H9 (cell line): Measurements from ENCODE around the gene PTPRQ. TPM values are rescaled to one million over a fixed set of nuclear protein-coding genes. Genes with fewer than 3 reads are reported as not detected.

ENCODE experiments used
- DNase-seq: peaks from one replicate; pipeline ENCODE4 v3.0.0-alpha.2; 2017
- H2AFZ ChIP-seq: one replicate; pipeline ENCODE4 v1.6.1; 2013; ENCODE audit warnings: mild to moderate bottlenecking, low read length, control low read depth, moderate library complexity
- H2AK5ac ChIP-seq: 2 replicates; pipeline ENCODE4 v1.6.1; 2013; ENCODE audit warnings: low read length, control low read depth, mixed read lengths; ENCODE audit not compliant: insufficient read length
- H2BK120ac ChIP-seq: one replicate; pipeline ENCODE4 v1.6.1; 2013; ENCODE audit warnings: low read depth, mild to moderate bottlenecking, low read length, control low read depth, inconsistent platforms; ENCODE audit not compliant: poor library complexity, severe bottlenecking
- H2BK12ac ChIP-seq: 2 replicates; pipeline ENCODE4 v1.6.1; 2013; ENCODE audit warnings: low read length, control low read depth, mixed read lengths, low read depth; ENCODE audit not compliant: insufficient read length
- H2BK15ac ChIP-seq: 2 replicates; pipeline ENCODE4 v1.6.1; 2013; ENCODE audit warnings: low read depth, low read length, control low read depth
- H2BK20ac ChIP-seq: one replicate; pipeline ENCODE4 v1.6.1; 2013; ENCODE audit warnings: low read depth, mild to moderate bottlenecking, low read length, control low read depth, inconsistent platforms; ENCODE audit not compliant: poor library complexity, severe bottlenecking
- H2BK5ac ChIP-seq: 2 replicates; pipeline ENCODE4 v1.6.1; 2013; ENCODE audit warnings: low read length, control low read depth, mixed read lengths; ENCODE audit not compliant: insufficient read length
- H3K14ac ChIP-seq: 2 replicates; pipeline ENCODE4 v1.6.1; 2013; ENCODE audit warnings: low read length, control low read depth; ENCODE audit not compliant: insufficient read depth
- H3K18ac ChIP-seq: 2 replicates; pipeline ENCODE4 v1.6.1; 2013; ENCODE audit warnings: low read depth, mild to moderate bottlenecking, mixed read lengths, low read length, control low read depth; ENCODE audit not compliant: insufficient read length
- H3K23ac ChIP-seq: 2 replicates; pipeline ENCODE4 v1.6.1; 2013; ENCODE audit warnings: low read length, control low read depth, mixed read lengths, low read depth; ENCODE audit not compliant: insufficient read length
- H3K23me2 ChIP-seq: 2 replicates; pipeline ENCODE4 v1.6.1; 2013; ENCODE audit warnings: low read depth, mild to moderate bottlenecking, mixed read lengths, low read length, control low read depth; ENCODE audit not compliant: insufficient read length, poor library complexity, severe bottlenecking
- H3K27ac ChIP-seq: 2 replicates; pipeline ENCODE4 v1.5.1; 2013; ENCODE audit warnings: low read length, control low read depth, mixed read lengths, low read depth; ENCODE audit not compliant: insufficient read length
- H3K27me3 ChIP-seq: 2 replicates; pipeline ENCODE4 v1.6.1; 2013; ENCODE audit warnings: low read length, control low read depth, inconsistent platforms; ENCODE audit not compliant: insufficient read depth
- H3K4ac ChIP-seq: 2 replicates; pipeline ENCODE4 v1.6.1; 2013; ENCODE audit warnings: low read depth, mild to moderate bottlenecking, control low read depth, inconsistent platforms, low read length, moderate library complexity
- H3K4me1 ChIP-seq: 2 replicates; pipeline ENCODE4 v1.6.1; 2013; ENCODE audit warnings: low read length, control low read depth, inconsistent platforms; ENCODE audit not compliant: insufficient read depth
- H3K4me2 ChIP-seq: 2 replicates; pipeline ENCODE4 v1.6.1; 2013; ENCODE audit warnings: low read length, control low read depth, mixed read lengths; ENCODE audit not compliant: insufficient read length, insufficient read depth
- H3K56ac ChIP-seq: 2 replicates; pipeline ENCODE4 v1.6.1; 2013; ENCODE audit warnings: low read depth, mild to moderate bottlenecking, mixed read lengths, low read length, control low read depth; ENCODE audit not compliant: insufficient read length
- H3K79me1 ChIP-seq: 2 replicates; pipeline ENCODE4 v1.6.1; 2013; ENCODE audit warnings: low read depth, mild to moderate bottlenecking, moderate library complexity, low read length, control low read depth, inconsistent platforms; ENCODE audit not compliant: insufficient read depth, poor library complexity, severe bottlenecking
- H3K79me2 ChIP-seq: 2 replicates; pipeline ENCODE4 v1.6.1; 2013; ENCODE audit warnings: low read length, control low read depth, inconsistent platforms; ENCODE audit not compliant: insufficient read depth
- H3K9ac ChIP-seq: 2 replicates; pipeline ENCODE4 v1.6.1; 2013; ENCODE audit warnings: low read length, control low read depth, mixed read lengths; ENCODE audit not compliant: insufficient read length; ENCODE audit errors: extremely low read depth
- H3K9me3 ChIP-seq: one replicate; pipeline ENCODE4 v1.6.1; 2013; ENCODE audit warnings: low read depth, low read length, inconsistent platforms; ENCODE audit not compliant: control insufficient read depth
- H3T11ph ChIP-seq: one replicate; pipeline ENCODE4 v1.6.1; 2013; ENCODE audit warnings: mild to moderate bottlenecking, low read length, control low read depth, inconsistent platforms
- H4K20me1 ChIP-seq: one replicate; pipeline ENCODE4 v1.6.1; 2013; ENCODE audit not compliant: control insufficient read depth, insufficient read length, insufficient read depth
- H4K5ac ChIP-seq: 2 replicates; pipeline ENCODE4 v1.6.1; 2013; ENCODE audit warnings: low read depth, mild to moderate bottlenecking, mixed read lengths, low read length, control low read depth; ENCODE audit not compliant: insufficient read length
- H4K8ac ChIP-seq: replicated peaks from 2 replicates; pipeline ENCODE4 v1.6.1; 2013; ENCODE audit warnings: low read length, control low read depth, mixed read lengths, low read depth; ENCODE audit not compliant: insufficient read length
- H4K91ac ChIP-seq: 2 replicates; pipeline ENCODE4 v1.6.1; 2013; ENCODE audit warnings: low read depth, mild to moderate bottlenecking, moderate library complexity, mixed read lengths, low read length, control low read depth; ENCODE audit not compliant: insufficient read length
- H3K27ac Mint-ChIP-seq, 3 experiments: 2 replicates in 2 of 3; 3 replicates in 1 of 3; pipeline ENCODE4 v1.8.0; 2020 to 2021; ENCODE audit warnings: mixed read lengths in 3 of 3, mild to moderate bottlenecking in 1 of 3, moderate library complexity in 1 of 3
- H3K27me3 Mint-ChIP-seq: 2 replicates; pipeline ENCODE4 v1.8.0; 2021; ENCODE audit warnings: low read depth, mild to moderate bottlenecking, moderate library complexity, mixed read lengths
- H3K36me3 Mint-ChIP-seq, 3 experiments: 2 replicates in 2 of 3; 3 replicates in 1 of 3; pipeline ENCODE4 v1.8.0; 2020 to 2021; ENCODE audit warnings: low read depth in 3 of 3, mixed read lengths in 3 of 3; ENCODE audit not compliant: insufficient read depth in 1 of 3
- H3K4me1 Mint-ChIP-seq, 2 experiments: 2 replicates each; pipeline ENCODE4 v1.8.0; 2020; ENCODE audit warnings: mixed read lengths in 2 of 2
- H3K4me3 Mint-ChIP-seq, 2 experiments: 2 replicates in 1 of 2; 3 replicates in 1 of 2; pipeline ENCODE4 v1.8.0; 2020 to 2021; ENCODE audit warnings: mild to moderate bottlenecking in 2 of 2, mixed read lengths in 2 of 2, moderate library complexity in 1 of 2
- H3K9me3 Mint-ChIP-seq, 2 experiments: 2 replicates in 1 of 2; 3 replicates in 1 of 2; pipeline ENCODE4 v1.8.0; 2020; ENCODE audit warnings: mild to moderate bottlenecking in 2 of 2, mixed read lengths in 2 of 2, moderate library complexity in 1 of 2
- CTCF ChIP-seq: fragments of 200-600 bp; sonication (generic); conservative IDR thresholded peaks from 3 replicates; pipeline ENCODE4 v1.8.0; 2021; ENCODE audit warnings: antibody characterized with exemption, mild to moderate bottlenecking
- total RNA-seq: library from RNA; stranded (reverse); gene quantifications from 2 replicates; pipeline ENCODE4 v1.2.1, GENCODE V29; 2021

Gene PTPRQ
- total RNA-seq, 1 experiment from 2014 or later: not detected

- Histone ChIP-seq H4K20me1 (no peaks in the 10 kb centered on the region), H3T11ph (no peak overlapping the region), H3K9me3 (no peaks in the 10 kb centered on the region), H3K56ac (no peak overlapping the region), H2BK20ac (no peak overlapping the region), H3K4me2 (no peak overlapping the region), H4K91ac (no peak overlapping the region), H3K14ac (no peak overlapping the region), H3K18ac (no peak overlapping the region), H3K9ac (no peak overlapping the region), H3K79me2 (no peaks in the 10 kb centered on the region), H3K27ac (no peak overlapping the region), H2BK120ac (no peak overlapping the region), H3K4me1 (peaks cover 15% of the 10 kb centered on the region), H2AK5ac (no peak overlapping the region), H3K4ac (no peak overlapping the region), H4K5ac (no peak overlapping the region), H3K79me1 (no peaks in the 10 kb centered on the region), H3K27me3 (peaks cover 48% of the 10 kb centered on the region; the same call in 1 of the 2 replicates), H2BK15ac (no peak overlapping the region), H2AFZ (no peak overlapping the region), H2BK12ac (no peak overlapping the region), H4K8ac (no peak overlapping the region), H2BK5ac (no peak overlapping the region), H3K23me2 (peaks cover 20% of the 10 kb centered on the region), H3K23ac (no peak overlapping the region)
- no peak overlapping the region for H3K4me3 Mint-ChIP-seq
- H3K36me3 Mint-ChIP-seq: no peaks in the 10 kb centered on the region
- DNase-seq: no peak
- H3K9me3 Mint-ChIP-seq: no peaks in the 10 kb centered on the region; a peak in 1 of 5 replicates
- H3K4me1 Mint-ChIP-seq: peaks cover 68 to 70% of the 10 kb centered on the region in 2 experiments
- H3K27ac Mint-ChIP-seq: no peak overlapping the region
- H3K27me3 Mint-ChIP-seq: peaks cover 84% of the 10 kb centered on the region
- TF ChIP-seq CTCF: no peak
Observed at GRCh38 chr12:80712866-80713265, 268.8 kb downstream of the PTPRQ start.
